HFF-Myc (cell line): Measurements from ENCODE around the gene MYB.
"Not testable (repeated sequence)": the region's sequence is repeated elsewhere in the genome, so short reads cannot be mapped to it uniquely, and the experiment has no call there.

Experiments
- DNase-seq: peaks from one replicate; pipeline ENCODE4 v3.0.0-alpha.2; 2011; ENCODE audit warnings: low read depth; ENCODE audit errors: extremely low read depth
- H3K4me3 ChIP-seq: replicated peaks from 2 replicates; pipeline ENCODE4 v1.5.1; 2011; ENCODE audit warnings: low read depth, mild to moderate bottlenecking, control low read depth, low read length
- CTCF ChIP-seq: IDR thresholded peaks from 2 replicates; pipeline ENCODE4 v1.5.1; 2012; ENCODE audit warnings: mild to moderate bottlenecking, low read depth, low read length, control low read depth; ENCODE audit errors: missing control alignments

Gene MYB

GRCh38 chr6:135180542-135181332 lies at the start of gene MYB:
Gene MYB, plus strand, starts transcription at chr6:135181308. Its CDS starts 206 bp downstream, at chr6:135181514.
- DNase-seq, result peak; percentile 12
- peak within 1 kb of the TSS; percentile 54 for H3K4me3 ChIP-seq
- no peak for TF ChIP-seq CTCF

- TF ChIP-seq CTCF, result no peak
- H3K4me3 ChIP-seq, result no peak overlapping the region
- DNase-seq, result no peak
These were observed 48.3 kb upstream of the MYB start for GRCh38 chr6:135132776-135133175.

DNA sequence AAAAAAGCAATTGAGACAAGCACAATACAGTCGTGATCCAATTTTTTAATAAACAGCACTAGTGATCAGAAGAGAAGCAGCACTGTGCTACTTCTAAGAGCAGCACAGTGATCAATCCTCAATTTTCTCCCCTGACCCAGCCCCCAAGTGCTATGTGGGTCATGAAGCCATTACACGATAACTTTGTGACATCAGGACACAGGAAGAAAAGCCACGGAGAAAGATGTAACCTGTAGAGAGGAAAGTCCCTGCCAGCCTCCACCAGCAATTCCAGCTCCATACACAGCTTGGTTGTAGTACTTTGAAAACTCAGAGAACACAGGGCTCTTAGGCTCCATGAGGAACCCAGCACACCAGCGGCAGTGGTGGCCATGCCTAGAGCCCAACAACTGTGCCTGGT lies 45.3 kb upstream of the MYB start:
- no peak for TF ChIP-seq CTCF
- DNase-seq, result no peak
- H3K4me3 ChIP-seq, result no peak overlapping the region

DNA sequence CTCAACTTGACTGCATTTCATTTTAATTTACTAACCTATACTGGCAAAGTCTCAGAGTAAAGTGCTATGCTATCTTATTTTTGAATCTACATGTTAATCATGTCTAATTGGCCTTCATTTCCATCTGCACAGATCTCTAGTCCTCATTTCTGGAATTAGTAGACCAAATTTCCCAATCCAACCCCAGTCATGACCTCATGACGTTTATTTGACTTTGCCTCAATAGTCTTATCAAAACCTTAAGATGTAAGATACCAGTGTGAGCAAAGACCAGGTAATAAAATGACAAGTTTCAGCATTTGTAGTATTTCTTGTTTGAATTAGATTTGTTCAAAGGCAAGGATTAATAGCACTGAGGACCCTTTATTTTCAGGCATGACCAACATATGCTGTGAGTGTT lies 43.3 kb upstream of the MYB start:
- no peak overlapping the region for H3K4me3 ChIP-seq
- TF ChIP-seq CTCF, result no peak
- no peak for DNase-seq

GRCh38 chr6:135141182-135141581 lies 39.9 kb upstream of the MYB start:
- no peak for DNase-seq
- TF ChIP-seq CTCF, result no peak

DNA sequence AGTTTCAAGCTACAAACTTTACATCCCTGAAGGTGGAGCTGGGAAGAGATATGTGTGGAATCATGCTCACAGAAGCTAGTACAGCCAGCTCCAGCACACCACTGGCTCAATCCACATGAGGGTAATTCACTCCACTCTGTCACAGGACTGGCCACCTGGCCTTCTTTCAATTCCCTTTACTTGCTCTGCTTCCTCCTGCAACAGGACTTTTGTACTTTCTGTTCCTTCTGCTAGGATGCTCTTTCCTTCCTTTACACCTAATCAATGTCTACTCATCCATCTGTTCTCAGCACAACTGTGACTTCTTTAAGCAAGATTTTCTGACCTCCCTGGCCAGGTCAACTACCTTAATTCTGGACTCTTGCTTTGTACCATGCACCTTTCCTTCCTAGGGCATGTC lies 39.4 kb upstream of the MYB start:
- DNase-seq, result no peak
- H3K4me3 ChIP-seq, result no peak overlapping the region
- TF ChIP-seq CTCF, result no peak

More at GRCh38 chr6:135141182-135141581, 39.9 kb upstream of the MYB start:
- no peak overlapping the region for H3K4me3 ChIP-seq

DNA sequence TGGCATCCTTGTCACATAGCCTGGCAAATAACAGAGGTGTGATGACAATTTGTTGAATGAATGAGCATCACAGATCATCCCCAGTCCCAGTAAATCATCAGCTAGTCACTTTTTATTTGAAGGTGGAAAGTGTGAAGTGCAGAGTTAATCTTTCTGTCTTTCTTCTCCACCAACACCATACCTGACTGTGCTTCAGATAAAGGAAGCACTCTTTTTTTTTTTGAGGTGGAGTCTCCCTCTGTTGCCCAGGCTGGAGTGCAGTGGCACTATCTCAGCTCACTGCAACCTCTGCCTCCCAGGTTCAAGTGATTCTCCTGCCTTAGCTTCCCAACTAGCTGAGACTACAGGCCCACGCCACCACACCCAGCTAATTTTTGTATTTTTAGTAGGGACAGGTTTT lies 38.9 kb upstream of the MYB start:
- not testable (repeated sequence) for H3K4me3 ChIP-seq, DNase-seq
